ENCODE results near the gene HMGCS1.
"Not testable (repeated sequence)": the region's sequence is repeated elsewhere in the genome, so short reads cannot be mapped to it uniquely, and the experiment has no call there.

HMGCS1 gene

DNA sequence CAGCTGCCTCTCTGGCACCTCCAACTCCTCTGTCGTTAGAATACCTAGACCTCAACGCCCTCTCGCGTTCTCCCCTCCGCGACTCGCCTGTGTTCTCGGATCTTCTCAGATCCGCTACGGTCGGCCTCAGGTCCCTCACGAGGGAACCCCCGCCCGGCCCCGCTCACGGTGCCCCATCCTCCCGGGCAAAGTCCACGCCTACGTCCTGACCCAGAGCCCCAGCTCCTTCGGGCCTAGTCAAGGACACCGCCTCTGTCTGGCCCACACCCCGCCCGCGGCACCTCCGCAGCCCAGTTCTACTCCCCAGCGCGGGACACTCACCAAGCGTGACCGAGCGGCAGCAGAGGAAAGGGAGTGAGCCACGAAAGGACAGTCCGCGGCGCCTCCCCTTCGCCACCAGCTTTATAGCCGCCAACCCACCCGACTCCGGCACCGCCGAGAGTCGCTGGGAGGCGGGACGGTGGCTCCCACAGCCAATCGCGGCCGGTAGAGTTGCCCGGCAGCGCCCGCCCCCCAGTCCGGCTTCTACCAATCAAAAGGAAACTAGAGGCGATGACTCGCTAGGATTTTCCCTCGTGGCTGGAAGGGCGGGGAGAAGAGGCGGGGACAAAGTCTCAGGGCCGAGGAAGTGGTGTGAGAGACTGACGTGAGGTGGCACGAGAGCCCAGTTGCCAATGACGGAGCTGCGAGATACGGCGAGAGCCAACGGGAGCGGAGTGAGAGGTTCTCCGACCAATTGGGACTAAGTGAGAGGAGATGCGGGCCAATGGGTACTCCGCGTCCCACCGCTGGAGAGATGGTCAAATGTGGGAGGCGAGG is at the start of gene HMGCS1:
Gene HMGCS1 (minus strand): TSS at position 378 of the 819 bp plus-strand sequence. CDS start 14,447 bp downstream, outside the sequence.
- peak within 1 kb of the TSS; percentile 93 for H3K27ac Mint-ChIP-seq
- ATAC-seq: peak; percentile 97
- H3K36me3 Mint-ChIP-seq: peaks cover 18% of the 10 kb centered on the region
- peaks cover 3% of the 10 kb centered on the region for H3K9me3 Mint-ChIP-seq
- peak within 1 kb of the TSS; percentile 95 for H3K4me3 Mint-ChIP-seq
- peaks cover 44% of the 10 kb centered on the region for H3K4me1 Mint-ChIP-seq
- H3K27me3 Mint-ChIP-seq: no peaks in the 10 kb centered on the region

GRCh38 chr5:43358726-43359125 is 45.5 kb upstream of the HMGCS1 start:
- H3K27me3 Mint-ChIP-seq: no peaks in the 10 kb centered on the region
- ATAC-seq: no peak
- H3K27ac Mint-ChIP-seq: no peak overlapping the region
- H3K4me3 Mint-ChIP-seq: no peak overlapping the region
- no peaks in the 10 kb centered on the region for H3K36me3 Mint-ChIP-seq
- peaks cover 19% of the 10 kb centered on the region for H3K9me3 Mint-ChIP-seq
- H3K4me1 Mint-ChIP-seq: no peaks in the 10 kb centered on the region

- Mint-ChIP-seq H3K4me1 (no peaks in the 10 kb centered on the region), H3K27me3 (no peaks in the 10 kb centered on the region), H3K4me3 (no peak overlapping the region), H3K9me3 (peaks cover 19% of the 10 kb centered on the region), H3K27ac (no peak overlapping the region), H3K36me3 (no peaks in the 10 kb centered on the region)
- no peak for ATAC-seq
Measured at GRCh38 chr5:43358301-43358700, 45.1 kb upstream of the HMGCS1 start.

DNA sequence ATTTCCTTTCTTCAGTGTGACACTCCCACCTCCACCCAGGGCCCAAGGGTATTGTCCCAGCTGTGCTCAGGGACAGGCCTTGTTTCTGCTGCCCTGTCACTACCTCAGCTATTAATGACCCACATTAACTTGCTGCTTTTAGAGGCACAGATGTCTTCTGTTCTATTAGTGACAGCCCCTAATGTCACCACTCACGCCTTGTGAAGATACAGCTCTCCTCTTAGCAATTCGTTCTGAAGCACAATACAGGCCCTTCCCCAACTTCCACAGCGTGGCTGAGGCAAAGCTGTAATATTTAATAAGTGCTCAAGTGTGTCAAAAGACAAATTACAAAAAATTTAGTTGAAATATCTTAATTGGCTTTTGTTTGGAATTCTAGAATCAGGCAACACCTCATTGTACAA is 44.7 kb upstream of the HMGCS1 start:
- H3K4me1 Mint-ChIP-seq: no peaks in the 10 kb centered on the region
- H3K4me3 Mint-ChIP-seq: no peak overlapping the region
- H3K27ac Mint-ChIP-seq: no peak overlapping the region
- no peaks in the 10 kb centered on the region for H3K27me3 Mint-ChIP-seq
- no peaks in the 10 kb centered on the region for H3K36me3 Mint-ChIP-seq
- H3K9me3 Mint-ChIP-seq: peaks cover 19% of the 10 kb centered on the region
- ATAC-seq: no peak

- Mint-ChIP-seq H3K4me1 (no peaks in the 10 kb centered on the region), H3K4me3 (no peak overlapping the region), H3K9me3 (peaks cover 19% of the 10 kb centered on the region), H3K27me3 (no peaks in the 10 kb centered on the region), H3K36me3 (no peaks in the 10 kb centered on the region), H3K27ac (no peak overlapping the region)
- ATAC-seq: no peak
Measured at GRCh38 chr5:43357067-43357466, 43.9 kb upstream of the HMGCS1 start.

- Mint-ChIP-seq H3K27me3 (no peaks in the 10 kb centered on the region), H3K4me3 (no peak overlapping the region), H3K36me3 (no peaks in the 10 kb centered on the region), H3K9me3 (peaks cover 5% of the 10 kb centered on the region), H3K4me1 (no peaks in the 10 kb centered on the region), H3K27ac (no peak overlapping the region)
- no peak for ATAC-seq
Measured at GRCh38 chr5:43354774-43355173, 41.6 kb upstream of the HMGCS1 start.

DNA sequence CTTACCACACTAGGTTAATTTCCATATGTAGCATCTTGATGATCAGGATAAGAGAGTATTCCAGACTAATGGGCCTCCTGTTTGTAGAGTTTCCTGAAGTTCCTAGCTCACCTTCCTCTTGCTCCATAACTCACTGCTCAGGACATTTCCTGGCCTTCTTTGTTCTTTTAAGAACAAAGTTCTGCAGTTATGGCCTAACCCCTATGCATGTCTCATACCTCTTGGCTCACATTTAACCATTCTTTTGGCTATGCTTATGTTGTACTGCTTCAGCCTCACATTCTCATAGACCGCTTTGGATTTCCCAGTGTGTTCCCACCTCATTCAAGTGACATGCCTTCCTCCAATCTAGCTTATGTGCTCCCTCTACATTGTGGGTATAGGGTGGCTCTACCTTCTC is 40.5 kb upstream of the HMGCS1 start:
- no peak overlapping the region for H3K27ac Mint-ChIP-seq
- no peaks in the 10 kb centered on the region for H3K9me3 Mint-ChIP-seq
- H3K36me3 Mint-ChIP-seq: no peaks in the 10 kb centered on the region
- peak; percentile 12 for ATAC-seq
- no peaks in the 10 kb centered on the region for H3K4me1 Mint-ChIP-seq
- no peak overlapping the region for H3K4me3 Mint-ChIP-seq
- H3K27me3 Mint-ChIP-seq: peaks cover 7% of the 10 kb centered on the region

DNA sequence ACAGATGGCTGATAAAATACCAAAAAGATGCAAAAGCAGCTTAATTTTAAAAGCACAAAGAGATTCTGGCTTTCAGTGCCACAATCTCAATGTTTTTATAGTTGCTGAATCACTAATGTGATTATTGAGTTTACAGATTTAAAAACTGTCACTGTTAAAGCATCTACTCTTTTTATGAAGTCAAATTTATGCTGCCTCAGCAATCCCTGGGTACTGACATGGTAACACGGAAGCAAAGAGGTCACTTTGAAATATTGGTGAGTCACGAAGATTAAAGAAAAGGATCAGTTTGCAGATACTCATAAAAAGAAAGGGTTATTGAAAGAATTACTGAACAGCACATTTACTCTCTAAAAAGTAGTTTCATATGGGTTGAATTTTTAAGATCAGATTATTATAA is 39.7 kb upstream of the HMGCS1 start:
- Mint-ChIP-seq H3K4me3 (no peak overlapping the region), H3K27me3 (peaks cover 14% of the 10 kb centered on the region), H3K27ac (no peak overlapping the region), H3K36me3 (no peaks in the 10 kb centered on the region), H3K9me3 (no peaks in the 10 kb centered on the region), H3K4me1 (no peaks in the 10 kb centered on the region)
- ATAC-seq: no peak

DNA sequence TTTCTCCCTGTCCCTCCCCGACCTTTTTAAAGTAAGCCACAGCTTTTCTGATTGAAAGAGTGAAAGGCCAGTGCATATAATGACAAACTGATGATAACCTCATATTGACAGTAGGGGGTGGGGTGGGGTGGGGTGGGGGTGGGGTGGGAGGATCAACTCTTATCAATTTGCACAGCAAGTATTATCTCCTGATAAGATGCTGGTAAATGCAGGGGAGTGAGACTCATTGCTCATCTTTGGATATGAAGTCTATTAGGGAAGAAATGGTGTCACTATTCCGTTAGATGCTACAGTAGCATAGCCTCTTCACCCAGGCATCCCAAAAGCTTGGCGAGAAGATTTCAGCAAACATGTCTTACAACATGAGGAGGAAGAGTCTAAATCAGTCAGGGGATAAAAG is 38.9 kb upstream of the HMGCS1 start:
- Mint-ChIP-seq H3K9me3 (no peaks in the 10 kb centered on the region), H3K27ac (no peak overlapping the region), H3K4me1 (no peaks in the 10 kb centered on the region), H3K4me3 (no peak overlapping the region), H3K36me3 (no peaks in the 10 kb centered on the region), H3K27me3 (peaks cover 14% of the 10 kb centered on the region)
- ATAC-seq: no peak

- no peaks in the 10 kb centered on the region for H3K9me3 Mint-ChIP-seq
- H3K4me3 Mint-ChIP-seq: no peak overlapping the region
- H3K4me1 Mint-ChIP-seq: no peaks in the 10 kb centered on the region
- ATAC-seq: no peak
- H3K36me3 Mint-ChIP-seq: no peaks in the 10 kb centered on the region
- H3K27ac Mint-ChIP-seq: no peak overlapping the region
- H3K27me3 Mint-ChIP-seq: peaks cover 19% of the 10 kb centered on the region
Measured at GRCh38 chr5:43348861-43349363, 35.7 kb upstream of the HMGCS1 start.

DNA sequence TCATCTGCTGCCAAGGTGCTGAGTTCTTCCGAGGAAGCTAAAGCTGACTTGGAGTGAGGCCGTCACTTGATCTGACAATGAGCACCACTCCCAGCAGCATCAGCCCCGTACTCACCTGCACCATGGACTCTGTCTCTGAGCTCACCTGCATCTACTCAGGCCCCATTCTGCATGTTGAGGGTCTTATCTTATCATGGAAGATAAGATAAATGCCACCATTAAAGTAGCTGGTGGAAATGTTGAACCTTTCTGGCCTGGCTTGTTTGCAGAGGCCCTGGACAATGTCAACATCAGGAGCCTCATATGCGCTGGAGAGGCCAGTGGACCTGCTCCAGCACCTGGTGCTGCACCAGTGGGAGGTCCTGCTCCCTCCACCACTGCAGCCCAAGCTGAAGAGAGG is 35.0 kb upstream of the HMGCS1 start:
- Mint-ChIP-seq H3K36me3 (no peaks in the 10 kb centered on the region), H3K27me3 (peaks cover 23% of the 10 kb centered on the region), H3K4me1 (no peaks in the 10 kb centered on the region), H3K27ac (no peak overlapping the region), H3K9me3 (no peaks in the 10 kb centered on the region), H3K4me3 (no peak overlapping the region)
- ATAC-seq: no peak

- Mint-ChIP-seq H3K9me3 (peaks cover 16% of the 10 kb centered on the region), H3K36me3 (peaks cover 6% of the 10 kb centered on the region), H3K4me1 (no peaks in the 10 kb centered on the region), H3K27me3 (peaks cover 34% of the 10 kb centered on the region), H3K4me3 (no peak overlapping the region), H3K27ac (no peak overlapping the region)
- ATAC-seq: no peak
Measured at GRCh38 chr5:43338862-43339261, 25.6 kb upstream of the HMGCS1 start.

DNA sequence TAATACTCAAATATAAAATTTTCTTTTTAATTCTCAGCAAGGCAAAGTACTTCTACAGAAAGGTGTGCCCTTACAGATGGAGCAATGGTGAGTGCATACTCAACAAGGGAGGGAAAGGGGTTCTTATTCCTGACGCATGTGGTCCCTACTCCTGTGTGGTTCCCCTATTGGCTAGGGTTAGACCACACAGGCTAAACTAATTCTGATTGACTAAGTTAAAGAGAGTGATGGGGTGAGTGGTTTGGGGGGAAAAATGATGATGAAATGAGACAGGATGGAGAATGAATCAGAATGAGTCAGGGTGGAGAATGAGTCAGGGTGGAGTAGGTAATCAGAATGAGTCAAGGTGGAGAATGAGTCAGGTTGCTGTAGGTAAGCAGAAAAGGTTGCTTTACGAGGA is 22.9 kb upstream of the HMGCS1 start:
- H3K4me1 Mint-ChIP-seq: no peaks in the 10 kb centered on the region
- H3K27me3 Mint-ChIP-seq: peaks cover 31% of the 10 kb centered on the region
- no peak overlapping the region for H3K4me3 Mint-ChIP-seq
- no peak overlapping the region for H3K27ac Mint-ChIP-seq
- H3K9me3 Mint-ChIP-seq: peaks cover 26% of the 10 kb centered on the region
- peaks cover 16% of the 10 kb centered on the region for H3K36me3 Mint-ChIP-seq
- ATAC-seq: no peak

DNA sequence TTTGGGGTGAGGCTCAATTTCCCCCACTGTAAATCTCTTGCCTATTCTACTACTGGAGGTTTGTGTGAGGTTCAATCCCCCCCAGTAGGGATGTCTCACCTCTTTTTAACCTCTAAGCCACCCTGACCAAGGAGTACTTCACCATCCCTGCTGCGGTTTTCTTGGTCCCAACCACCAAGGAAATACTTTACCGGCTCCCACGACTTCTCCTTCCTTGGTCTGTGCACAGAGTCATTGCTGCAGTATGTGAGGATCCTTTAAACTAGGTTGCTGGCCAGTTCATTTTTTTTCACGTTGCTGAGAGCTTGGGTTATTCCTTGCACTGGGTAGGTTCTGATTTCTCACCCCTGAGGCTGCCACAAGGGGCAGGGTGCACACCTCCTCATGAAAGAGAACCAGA is 22.5 kb upstream of the HMGCS1 start:
- Mint-ChIP-seq H3K4me3 (no peak overlapping the region), H3K9me3 (peaks cover 26% of the 10 kb centered on the region), H3K4me1 (no peaks in the 10 kb centered on the region), H3K27me3 (peaks cover 31% of the 10 kb centered on the region), H3K27ac (no peak overlapping the region), H3K36me3 (peaks cover 16% of the 10 kb centered on the region)
- no peak for ATAC-seq

- ATAC-seq: no peak
- Mint-ChIP-seq H3K4me1 (no peaks in the 10 kb centered on the region), H3K27me3 (peaks cover 11% of the 10 kb centered on the region), H3K27ac (no peak overlapping the region), H3K36me3 (peaks cover 16% of the 10 kb centered on the region), H3K4me3 (no peak overlapping the region), H3K9me3 (peaks cover 20% of the 10 kb centered on the region)
Measured at GRCh38 chr5:43332401-43332800, 19.2 kb upstream of the HMGCS1 start.

DNA sequence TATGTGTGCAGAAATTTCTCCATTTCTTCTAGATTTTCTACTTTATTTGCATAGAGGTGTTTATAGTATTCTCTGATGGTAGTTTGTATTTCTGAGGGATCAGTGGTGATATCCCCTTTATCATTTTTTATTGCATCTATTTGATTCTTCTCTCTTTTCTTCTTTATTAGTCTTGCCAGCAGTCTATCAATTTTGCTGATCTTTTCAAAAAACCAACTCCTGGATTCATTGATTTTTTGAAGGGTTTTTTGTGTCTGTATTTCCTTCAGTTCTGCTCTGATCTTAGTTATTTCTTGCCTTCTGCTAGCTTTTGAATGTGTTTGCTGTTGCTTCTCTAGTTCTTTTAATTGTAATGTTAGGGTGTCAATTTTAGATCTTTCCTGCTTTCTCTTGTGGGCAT is 12.4 kb upstream of the HMGCS1 start:
- not testable (repeated sequence) for H3K27me3 Mint-ChIP-seq, H3K36me3 Mint-ChIP-seq, H3K27ac Mint-ChIP-seq, H3K4me1 Mint-ChIP-seq, H3K9me3 Mint-ChIP-seq, ATAC-seq, H3K4me3 Mint-ChIP-seq

Measured in stimulated activated memory B cell treated with anti-CD40 and anti-IgM and Interleukin-4, amounts not matched to agents 10 μg/mL and 1 μg/mL and 100 μg/mL, for 72 hours (primary cell).